ENCODE measurements around the gene FOXO6. TPM values are rescaled to one million over a fixed set of nuclear protein-coding genes. Genes with fewer than 3 reads are reported as not detected.
A peak's percentile ranks its signal among the peaks of the same experiment; 100 is the strongest.

FOXO6 gene
- total RNA-seq, 5 donors from 2014 or later (not counting 1 experiment from before 2014, with no cell fraction given): 0.13 to 0.70 (median 0.63) TPM; not detected in 2

GRCh38 chr1:41349361-41350054 is 11.7 kb upstream of the FOXO6 start:
- Histone ChIP-seq H3K4me1 (ENCODE audit: control insufficient read depth in 1 of 2, extremely low read depth in 1 of 2, insufficient read depth in 2 of 2, low read length in 2 of 2) (no peaks in the 10 kb centered on the region), H3K27ac (ENCODE audit: low read length) (no peak overlapping the region), H3K9me3 (no peaks in the 10 kb centered on the region), H3K27me3 (replicated peaks in 1 of 2; ENCODE audit: control insufficient read depth in 2 of 2, extremely low read depth in 1 of 2, insufficient read depth in 2 of 2, low read length in 1 of 2) (peaks cover 0 to 15% of the 10 kb centered on the region in 2 experiments), H3K36me3 (ENCODE audit: control insufficient read depth in 2 of 2, extremely low read depth in 1 of 2, insufficient read depth in 1 of 2, low read length in 1 of 2) (no peaks in the 10 kb centered on the region), H3K4me3 (ENCODE audit: control insufficient read depth in 1 of 2, extremely low read depth in 1 of 2, low read length in 1 of 2) (no peak overlapping the region)
- WGBS (ENCODE audit: insufficient coverage): 88% methylated on average over 7 of the region's 8 CpGs
- Mint-ChIP-seq H3K36me3 (no peaks in the 10 kb centered on the region), H3K4me3 (no peak overlapping the region), H3K27ac (no peak overlapping the region), H3K4me1 (no peaks in the 10 kb centered on the region), H3K27me3 (peaks cover 8 to 19% of the 10 kb centered on the region in 2 donors), H3K9me3 (no peaks in the 10 kb centered on the region)
- ATAC-seq (replicated peaks in 1 of 4): no peak
- no peak for DNase-seq
- ChIA-PET POLR2A (no interaction called here), CTCF (no interaction called here)

DNA sequence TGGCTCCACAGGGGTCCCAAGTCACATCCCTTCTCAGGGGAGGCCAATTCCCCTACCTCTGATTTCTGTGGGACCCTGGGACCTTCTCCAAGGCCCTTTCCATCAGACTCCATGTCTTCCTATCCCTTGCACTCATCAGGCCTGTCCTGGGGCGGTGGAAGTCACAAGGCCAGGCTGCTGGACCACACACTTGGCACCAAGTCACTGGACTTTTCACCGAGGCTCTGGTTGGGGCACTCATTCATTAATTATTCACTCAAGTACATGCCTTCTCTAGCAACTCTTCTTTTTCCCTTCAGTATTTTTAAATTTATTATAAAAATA is 11.2 kb upstream of the FOXO6 start:
- H3K36me3 Mint-ChIP-seq: no peaks in the 10 kb centered on the region
- no peak overlapping the region for H3K27ac ChIP-seq (ENCODE audit: low read length)
- H3K4me1 Mint-ChIP-seq: no peaks in the 10 kb centered on the region
- no peaks in the 10 kb centered on the region for H3K4me1 ChIP-seq (ENCODE audit: control insufficient read depth in 1 of 2, extremely low read depth in 1 of 2, insufficient read depth in 2 of 2, low read length in 2 of 2)
- H3K4me3 Mint-ChIP-seq: no peak overlapping the region
- no peaks in the 10 kb centered on the region for H3K36me3 ChIP-seq (ENCODE audit: control insufficient read depth in 2 of 2, extremely low read depth in 1 of 2, insufficient read depth in 1 of 2, low read length in 1 of 2)
- 80% methylated on average over 1 of the region's 2 CpGs for WGBS (ENCODE audit: insufficient coverage)
- CTCF ChIA-PET: no interaction called here
- no peak overlapping the region for H3K4me3 ChIP-seq (ENCODE audit: control insufficient read depth in 1 of 2, extremely low read depth in 1 of 2, low read length in 1 of 2)
- H3K27ac Mint-ChIP-seq: no peak overlapping the region
- no peak for DNase-seq
- H3K9me3 ChIP-seq: no peaks in the 10 kb centered on the region
- POLR2A ChIA-PET: no interaction called here
- H3K27me3 Mint-ChIP-seq: peaks cover 8 to 17% of the 10 kb centered on the region in 2 donors
- peaks cover 0 to 17% of the 10 kb centered on the region in 2 experiments for H3K27me3 ChIP-seq (replicated peaks in 1 of 2; ENCODE audit: control insufficient read depth in 2 of 2, extremely low read depth in 1 of 2, insufficient read depth in 2 of 2, low read length in 1 of 2)
- H3K9me3 Mint-ChIP-seq: no peaks in the 10 kb centered on the region
- ATAC-seq (replicated peaks in 1 of 4): no peak

- POLR2A ChIA-PET: no interaction called here
These were observed 9.7 kb upstream of the FOXO6 start for GRCh38 chr1:41351262-41352151.

DNA sequence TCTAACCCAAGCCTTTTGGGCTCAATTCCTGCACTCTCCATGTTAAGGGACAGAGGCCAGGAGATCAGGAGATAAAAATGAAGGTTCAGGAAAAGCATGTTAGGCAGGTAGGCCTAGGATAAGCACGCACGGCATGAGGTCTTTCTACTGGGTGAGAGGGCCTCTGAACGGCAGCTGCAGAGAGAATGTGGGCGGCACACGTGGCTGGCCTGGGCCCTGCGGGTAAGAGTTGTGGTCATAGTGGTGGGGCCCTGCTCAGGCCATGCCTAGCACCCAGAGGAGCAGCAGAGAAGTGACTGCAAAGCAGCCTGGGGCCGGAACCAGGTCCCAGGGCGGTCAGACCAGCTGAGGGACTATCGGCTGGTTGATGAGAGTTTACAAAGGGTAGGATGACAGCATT is 7.5 kb upstream of the FOXO6 start:
- Histone ChIP-seq H3K4me3 (ENCODE audit: control insufficient read depth in 1 of 2, extremely low read depth in 1 of 2, low read length in 1 of 2) (no peak overlapping the region), H3K27me3 (replicated peaks in 1 of 2; ENCODE audit: control insufficient read depth in 2 of 2, extremely low read depth in 1 of 2, insufficient read depth in 2 of 2, low read length in 1 of 2) (peaks cover 0 to 35% of the 10 kb centered on the region in 2 experiments), H3K27ac (ENCODE audit: low read length) (no peak overlapping the region), H3K36me3 (ENCODE audit: control insufficient read depth in 2 of 2, extremely low read depth in 1 of 2, insufficient read depth in 1 of 2, low read length in 1 of 2) (no peaks in the 10 kb centered on the region), H3K4me1 (ENCODE audit: control insufficient read depth in 1 of 2, extremely low read depth in 1 of 2, insufficient read depth in 2 of 2, low read length in 2 of 2) (peaks cover 0 to 3% of the 10 kb centered on the region in 2 experiments), H3K9me3 (no peaks in the 10 kb centered on the region)
- ChIA-PET POLR2A (no interaction called here), CTCF (interaction anchor here in 1 of 2 donors (0.6 kb wide), 1 partner anchor 693 kb away, joined by 3 read pairs; no protein-coding TSS in a partner anchor)
- no peaks in the 10 kb centered on the region for H3K9me3 Mint-ChIP-seq
- H3K27me3 Mint-ChIP-seq: peaks cover 8 to 22% of the 10 kb centered on the region in 2 donors
- no peaks in the 10 kb centered on the region for H3K36me3 Mint-ChIP-seq
- DNase-seq (peak in 1 of 35 experiments; percentile 19), ATAC-seq (replicated peaks in 1 of 4) (no peak)
- no peak overlapping the region for H3K27ac Mint-ChIP-seq
- 70% methylated on average over 6 of the region's 9 CpGs for WGBS (ENCODE audit: insufficient coverage)
- H3K4me1 Mint-ChIP-seq: peaks cover 0 to 2% (median 0%) of the 10 kb centered on the region in 3 donors
- H3K4me3 Mint-ChIP-seq: no peak overlapping the region

More at GRCh38 chr1:41351262-41352151, 9.7 kb upstream of the FOXO6 start:
- Histone ChIP-seq H3K9me3 (no peaks in the 10 kb centered on the region), H3K4me1 (ENCODE audit: control insufficient read depth in 1 of 2, extremely low read depth in 1 of 2, insufficient read depth in 2 of 2, low read length in 2 of 2) (no peaks in the 10 kb centered on the region), H3K27me3 (replicated peaks in 1 of 2; ENCODE audit: control insufficient read depth in 2 of 2, extremely low read depth in 1 of 2, insufficient read depth in 2 of 2, low read length in 1 of 2) (peaks cover 0 to 20% of the 10 kb centered on the region in 2 experiments), H3K27ac (ENCODE audit: low read length) (no peak overlapping the region), H3K4me3 (ENCODE audit: control insufficient read depth in 1 of 2, extremely low read depth in 1 of 2, low read length in 1 of 2) (no peak overlapping the region), H3K36me3 (ENCODE audit: control insufficient read depth in 2 of 2, extremely low read depth in 1 of 2, insufficient read depth in 1 of 2, low read length in 1 of 2) (no peaks in the 10 kb centered on the region)
- H3K9me3 Mint-ChIP-seq: no peaks in the 10 kb centered on the region
- CTCF ChIA-PET: no interaction called here
- ATAC-seq (replicated peaks in 1 of 4): no peak
- DNase-seq: no peak
- no peak overlapping the region for H3K27ac Mint-ChIP-seq
- no peaks in the 10 kb centered on the region for H3K36me3 Mint-ChIP-seq
- H3K4me3 Mint-ChIP-seq: no peak overlapping the region
- no peaks in the 10 kb centered on the region for H3K4me1 Mint-ChIP-seq
- 75% methylated on average over 4 of the region's 6 CpGs for WGBS (ENCODE audit: insufficient coverage)
- H3K27me3 Mint-ChIP-seq: peaks cover 8 to 17% of the 10 kb centered on the region in 2 donors

- Mint-ChIP-seq H3K9me3 (no peaks in the 10 kb centered on the region), H3K4me3 (no peak overlapping the region), H3K4me1 (peaks cover 0 to 3% (median 0%) of the 10 kb centered on the region in 3 donors), H3K36me3 (no peaks in the 10 kb centered on the region), H3K27ac (no peak overlapping the region), H3K27me3 (peaks cover 5 to 17% of the 10 kb centered on the region in 2 donors)
- Histone ChIP-seq H3K4me3 (ENCODE audit: control insufficient read depth in 1 of 2, extremely low read depth in 1 of 2, low read length in 1 of 2) (no peak overlapping the region), H3K4me1 (ENCODE audit: control insufficient read depth in 1 of 2, extremely low read depth in 1 of 2, insufficient read depth in 2 of 2, low read length in 2 of 2) (peaks cover 0 to 5% of the 10 kb centered on the region in 2 experiments), H3K27me3 (replicated peaks in 1 of 2; ENCODE audit: control insufficient read depth in 2 of 2, extremely low read depth in 1 of 2, insufficient read depth in 2 of 2, low read length in 1 of 2) (peaks cover 0 to 37% of the 10 kb centered on the region in 2 experiments), H3K9me3 (no peaks in the 10 kb centered on the region), H3K27ac (ENCODE audit: low read length) (no peak overlapping the region), H3K36me3 (ENCODE audit: control insufficient read depth in 2 of 2, extremely low read depth in 1 of 2, insufficient read depth in 1 of 2, low read length in 1 of 2) (no peaks in the 10 kb centered on the region)
- no peak for DNase-seq
- ChIA-PET CTCF (no interaction called here), POLR2A (no interaction called here)
- no peak for ATAC-seq (replicated peaks in 1 of 4)
- whole genome bisulfite sequencing (ENCODE audit: insufficient coverage): no CpG with 5 or more reads among the region's 3 CpGs
These were observed 6.3 kb upstream of the FOXO6 start for GRCh38 chr1:41354956-41355355.

- H3K27ac ChIP-seq (ENCODE audit: low read length): no peak overlapping the region
- peaks cover 0 to 9% of the 10 kb centered on the region in 2 experiments for H3K4me1 ChIP-seq (ENCODE audit: control insufficient read depth in 1 of 2, extremely low read depth in 1 of 2, insufficient read depth in 2 of 2, low read length in 2 of 2)
- H3K36me3 ChIP-seq (ENCODE audit: control insufficient read depth in 2 of 2, extremely low read depth in 1 of 2, insufficient read depth in 1 of 2, low read length in 1 of 2): no peaks in the 10 kb centered on the region
- CTCF ChIA-PET: no interaction called here
- H3K27me3 ChIP-seq (replicated peaks in 1 of 2; ENCODE audit: control insufficient read depth in 2 of 2, extremely low read depth in 1 of 2, insufficient read depth in 2 of 2, low read length in 1 of 2): peaks cover 0 to 38% of the 10 kb centered on the region in 2 experiments
- H3K9me3 Mint-ChIP-seq: no peaks in the 10 kb centered on the region
- no peak overlapping the region for H3K27ac Mint-ChIP-seq
- ATAC-seq (replicated peaks in 1 of 4) (no peak), DNase-seq (no peak)
- H3K27me3 Mint-ChIP-seq: peaks cover 3 to 16% of the 10 kb centered on the region in 2 donors
- H3K4me3 Mint-ChIP-seq: no peak overlapping the region
- no CpG with 5 or more reads among the region's 1 CpG for WGBS (ENCODE audit: insufficient coverage)
- peaks cover 0 to 7% (median 2%) of the 10 kb centered on the region in 3 donors for H3K4me1 Mint-ChIP-seq
- H3K36me3 Mint-ChIP-seq: no peaks in the 10 kb centered on the region
- no peak overlapping the region for H3K4me3 ChIP-seq (ENCODE audit: control insufficient read depth in 1 of 2, extremely low read depth in 1 of 2, low read length in 1 of 2)
- no peaks in the 10 kb centered on the region for H3K9me3 ChIP-seq
- POLR2A ChIA-PET: no interaction called here
These were observed 5.9 kb upstream of the FOXO6 start for GRCh38 chr1:41355356-41355755.
